B cell (primary cell): ENCODE measurements around the gene ZNF689. TPM values are rescaled to one million over a fixed set of nuclear protein-coding genes. Genes with fewer than 3 reads are reported as not detected.

Experiments used
- ATAC-seq: fragments of 200-7000 bp; cut with Tn5 transposase; one replicate; pipeline ENCODE4 v1.10.0; 2021; ENCODE audit warnings: low read depth, mild to moderate bottlenecking, moderate number of reproducible peaks, moderate library complexity
- CTCF ChIA-PET: fragments of 350-600 bp; sonication (Branson Sonifier 250); formaldehyde crosslinking; loops from one replicate; lab custom pipeline; 2021; ENCODE audit warnings: antibody characterized with exemption, inconsistent platforms; lab: Charles Lee
- POLR2A ChIA-PET: fragments of 350-600 bp; sonication (Branson Sonifier 250); formaldehyde crosslinking; loops from one replicate; lab custom pipeline; 2021; ENCODE audit warnings: antibody characterized with exemption; lab: Charles Lee
- DNase-seq: peaks from one replicate; pipeline ENCODE4 v3.0.0; 2013
- H2AFZ ChIP-seq: 2 replicates; pipeline ENCODE4 v1.6.1; 2012; ENCODE audit warnings: mild to moderate bottlenecking, low read depth, low read length; ENCODE audit not compliant: insufficient read depth, poor library complexity, severe bottlenecking
- H3K27ac ChIP-seq, 2 donors: 1 replicate in 1 of 2; 2 replicates in 1 of 2; pipeline ENCODE4 v1.5.1; 2012 to 2013; ENCODE audit warnings: low read length in 2 of 2, mild to moderate bottlenecking in 2 of 2, moderate library complexity in 1 of 2
- H3K27me3 ChIP-seq, 4 experiments: fragments of 200-600 bp in 1 of 4; sonication (generic) in 1 of 4; replicated peaks in 1 of 4; 1 replicate in 2 of 4; 2 replicates in 2 of 4; pipeline versions ENCODE4 v1.6.1 to v1.7.0; 2013 to 2016; ENCODE audit warnings: low read length in 3 of 4, mild to moderate bottlenecking in 2 of 4, mixed read lengths in 1 of 4, moderate library complexity in 1 of 4; ENCODE audit not compliant: insufficient read depth in 4 of 4, control insufficient read depth in 3 of 4; ENCODE audit errors: control extremely low read depth in 1 of 4
- H3K36me3 ChIP-seq, 2 experiments: replicated peaks in 1 of 2; 1 replicate in 1 of 2; 2 replicates in 1 of 2; pipeline versions ENCODE4 v1.6.1 to v1.7.1; 2013; ENCODE audit warnings: low read length in 1 of 2; ENCODE audit not compliant: insufficient read depth in 2 of 2, control insufficient read depth in 1 of 2; ENCODE audit errors: control extremely low read depth in 1 of 2, extremely low read depth in 1 of 2
- H3K4me1 ChIP-seq, 2 donors: fragments of 200-600 bp in 1 of 2; sonication (generic) in 1 of 2; 1 replicate in 1 of 2; 2 replicates in 1 of 2; pipeline versions ENCODE4 v1.5.1 to v1.6.1; 2013 to 2017; ENCODE audit warnings: low read length in 2 of 2; ENCODE audit not compliant: control insufficient read depth in 2 of 2, insufficient read depth in 2 of 2
- H3K4me2 ChIP-seq: replicated peaks from 2 replicates; pipeline ENCODE3; 2012; ENCODE audit warnings: mild to moderate bottlenecking, low read depth, low read length; ENCODE audit not compliant: poor library complexity, severe bottlenecking
- H3K4me3 ChIP-seq, 5 experiments: fragments of 200-600 bp in 1 of 5; sonication (generic) in 1 of 5; 1 replicate in 3 of 5; 2 replicates in 2 of 5; pipeline versions ENCODE4 v1.5.1 to v1.7.0; 2011 to 2016; ENCODE audit warnings: low read length in 4 of 5, mild to moderate bottlenecking in 4 of 5, low read depth in 2 of 5, control low read depth in 1 of 5, moderate library complexity in 1 of 5; ENCODE audit not compliant: insufficient read depth in 1 of 5; ENCODE audit errors: control extremely low read depth in 1 of 5, extremely low read depth in 1 of 5
- H3K79me2 ChIP-seq: fragments of 200-600 bp; sonication (generic); one replicate; pipeline ENCODE4 v1.6.0; 2016; ENCODE audit warnings: low read length; ENCODE audit not compliant: control insufficient read depth, insufficient read depth
- H3K9ac ChIP-seq: fragments of 200-600 bp; sonication (generic); 2 replicates; pipeline ENCODE4 v1.6.1; 2017; ENCODE audit warnings: mild to moderate bottlenecking, low read length, moderate library complexity
- H3K9me3 ChIP-seq, 3 donors: one replicate each; pipeline versions ENCODE4 v1.6.1 to v1.7.1; 2013; ENCODE audit warnings: low read length in 2 of 3; ENCODE audit not compliant: control insufficient read depth in 2 of 3, insufficient read depth in 1 of 3; ENCODE audit errors: control extremely low read depth in 1 of 3
- H4K20me1 ChIP-seq: 2 replicates; pipeline ENCODE4 v1.6.0; 2012; ENCODE audit warnings: mild to moderate bottlenecking, low read length; ENCODE audit not compliant: insufficient read depth, control insufficient read depth, poor library complexity, severe bottlenecking
- H3K27ac Mint-ChIP-seq: one replicate; pipeline ENCODE4 v1.8.0; 2021; ENCODE audit warnings: mixed read lengths
- H3K27me3 Mint-ChIP-seq: one replicate; pipeline ENCODE4 v1.8.0; 2021; ENCODE audit warnings: mixed read lengths
- H3K4me1 Mint-ChIP-seq: one replicate; pipeline ENCODE4 v1.8.0; 2021; ENCODE audit warnings: mixed read lengths
- H3K4me3 Mint-ChIP-seq: one replicate; pipeline ENCODE4 v1.8.0; 2021; ENCODE audit warnings: mixed read lengths
- H3K9me3 Mint-ChIP-seq: one replicate; pipeline ENCODE4 v1.8.0; 2022; ENCODE audit warnings: mixed read lengths; ENCODE audit not compliant: insufficient read depth
- EZH2 ChIP-seq: IDR thresholded peaks from 2 replicates; pipeline ENCODE4 v1.6.1; 2012; ENCODE audit warnings: borderline replicate concordance, low read depth, mild to moderate bottlenecking, moderate library complexity, low read length; ENCODE audit not compliant: insufficient read depth, poor library complexity, severe bottlenecking
- WGBS: methylation state at CpG from one replicate; pipeline ENCODE4 v1.1.5; 2013; ENCODE audit warnings: missing lambda C conversion rate; ENCODE audit not compliant: insufficient coverage; 5-methylcytosine and 5-hydroxymethylcytosine counted together
- intact Hi-C: fragments of 100-400 bp; cut with micrococcal nuclease; formaldehyde crosslinking; loops from one replicate; pipeline ENCODE4 v1.10.0; 2022
- polyA plus RNA-seq: library from polyadenylated mRNA; depleted of rRNA; stranded (reverse); fragments of >200 nt; gene quantifications from 2 replicates; pipeline ENCODE4 v1.2.3, GENCODE V29; 2012
- total RNA-seq, 2 donors: library from RNA; stranded (reverse); fragments of 120-200 nt in 1 of 2; gene quantifications; 1 replicate in 1 of 2; 2 replicates in 1 of 2; pipeline versions ENCODE4 v1.2.3 to v1.2.4, GENCODE V29; 2013 to 2022
- TF ChIP-seq, protein P1 (sequence below): fragments of 200-600 bp; IDR thresholded peaks from one replicate; pipeline ENCODE4 v1.8.0; 2022; ENCODE audit warnings: antibody characterized with exemption, mild to moderate bottlenecking

ZNF689 gene
- total and polyA plus RNA-seq, 2 donors (not counting 1 experiment from before 2014, with no cell fraction given), result 8.1 to 12.4 TPM

GRCh38 chr16:30569281-30569680, 40.9 kb downstream of the ZNF689 start:
- intact Hi-C loops, result no loop called here
- Histone ChIP-seq H3K4me3 (no peak overlapping the region), H3K4me2 (no peak overlapping the region), H3K9me3 (no peaks in the 10 kb centered on the region), H3K36me3 (no peaks in the 10 kb centered on the region), H2AFZ (no peak overlapping the region), H3K4me1 (peaks cover 29 to 43% of the 10 kb centered on the region in 2 donors), H4K20me1 (no peaks in the 10 kb centered on the region), H3K27ac (peak overlapping the region in 1 of 2 donors; percentile 66), H3K9ac (no peak overlapping the region), H3K27me3 (no peaks in the 10 kb centered on the region), H3K79me2 (peaks cover 6% of the 10 kb centered on the region)
- no peaks in the 10 kb centered on the region for H3K9me3 Mint-ChIP-seq
- H3K4me1 Mint-ChIP-seq, result peaks cover 37% of the 10 kb centered on the region
- POLR2A ChIA-PET, result interaction anchor here (0.7 to 1.4 kb wide), 4 partner anchors 11 to 140 kb away, joined by 5 to 18 read pairs (median 8); partner anchors contain the start of genes DCTPP1 and ZNF764
- CTCF ChIA-PET, result interaction anchor here (1.2 to 1.3 kb wide), 2 partner anchors 11 to 139 kb away, joined by 3 to 8 read pairs; partner anchors contain the start of genes DCTPP1 and ZNF764
- 100% methylated on average over 1 of the region's 3 CpGs for WGBS
- no peak for TF ChIP-seq EZH2
- TF ChIP-seq, protein P1, sequence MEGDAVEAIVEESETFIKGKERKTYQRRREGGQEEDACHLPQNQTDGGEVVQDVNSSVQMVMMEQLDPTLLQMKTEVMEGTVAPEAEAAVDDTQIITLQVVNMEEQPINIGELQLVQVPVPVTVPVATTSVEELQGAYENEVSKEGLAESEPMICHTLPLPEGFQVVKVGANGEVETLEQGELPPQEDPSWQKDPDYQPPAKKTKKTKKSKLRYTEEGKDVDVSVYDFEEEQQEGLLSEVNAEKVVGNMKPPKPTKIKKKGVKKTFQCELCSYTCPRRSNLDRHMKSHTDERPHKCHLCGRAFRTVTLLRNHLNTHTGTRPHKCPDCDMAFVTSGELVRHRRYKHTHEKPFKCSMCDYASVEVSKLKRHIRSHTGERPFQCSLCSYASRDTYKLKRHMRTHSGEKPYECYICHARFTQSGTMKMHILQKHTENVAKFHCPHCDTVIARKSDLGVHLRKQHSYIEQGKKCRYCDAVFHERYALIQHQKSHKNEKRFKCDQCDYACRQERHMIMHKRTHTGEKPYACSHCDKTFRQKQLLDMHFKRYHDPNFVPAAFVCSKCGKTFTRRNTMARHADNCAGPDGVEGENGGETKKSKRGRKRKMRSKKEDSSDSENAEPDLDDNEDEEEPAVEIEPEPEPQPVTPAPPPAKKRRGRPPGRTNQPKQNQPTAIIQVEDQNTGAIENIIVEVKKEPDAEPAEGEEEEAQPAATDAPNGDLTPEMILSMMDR, result no peak
- peak overlapping the region; percentile 50 for H3K27ac Mint-ChIP-seq
- peak overlapping the region; percentile 26 for H3K4me3 Mint-ChIP-seq
- no peaks in the 10 kb centered on the region for H3K27me3 Mint-ChIP-seq
- DNase-seq (no peak), ATAC-seq (no peak)

GRCh38 chr16:30567991-30568638, 42.1 kb downstream of the ZNF689 start:
- Mint-ChIP-seq H3K9me3 (no peaks in the 10 kb centered on the region), H3K4me3 (peak overlapping the region; percentile 81), H3K27me3 (no peaks in the 10 kb centered on the region), H3K27ac (peak overlapping the region; percentile 97), H3K4me1 (peaks cover 35% of the 10 kb centered on the region)
- H3K27me3 ChIP-seq, result no peaks in the 10 kb centered on the region
- intact Hi-C loops, result no loop called here
- POLR2A ChIA-PET, result interaction anchor here (0.6 to 1.4 kb wide), 7 partner anchors 10 to 699 kb away, joined by 3 to 18 read pairs (median 6); partner anchors contain the start of genes ZNF764 and ZNF785
- 6% methylated on average over 2 of the region's 6 CpGs for WGBS
- ATAC-seq (peak; percentile 8), DNase-seq (peak; percentile 62)
- H3K9me3 ChIP-seq, result no peaks in the 10 kb centered on the region
- H3K4me3 ChIP-seq, result no peak overlapping the region
- H2AFZ ChIP-seq, result peak overlapping the region; percentile 58
- H3K36me3 ChIP-seq, result no peaks in the 10 kb centered on the region
- H3K27ac ChIP-seq, result peak overlapping the region; percentile 59 to 66
- peaks cover 6% of the 10 kb centered on the region for H3K79me2 ChIP-seq
- CTCF ChIA-PET, result interaction anchor here (0.7 to 1.9 kb wide), 7 partner anchors 10 to 138 kb away, joined by 3 to 8 read pairs (median 5); partner anchors contain the start of genes DCTPP1 and ZNF764
- peaks cover 29 to 43% of the 10 kb centered on the region in 2 donors for H3K4me1 ChIP-seq
- peak overlapping the region; percentile 59 for H3K4me2 ChIP-seq
- no peaks in the 10 kb centered on the region for H4K20me1 ChIP-seq
- TF ChIP-seq, protein P1, result no peak
- no peak for TF ChIP-seq EZH2
- peak overlapping the region; percentile 28 for H3K9ac ChIP-seq
